ENCODE measurements around the gene RSRC1.
A peak's percentile ranks its signal among the peaks of the same experiment; 100 is the strongest.
"Not testable (repeated sequence)": the region's sequence is repeated elsewhere in the genome, so short reads cannot be mapped to it uniquely, and the experiment has no call there.

RSRC1 gene

DNA sequence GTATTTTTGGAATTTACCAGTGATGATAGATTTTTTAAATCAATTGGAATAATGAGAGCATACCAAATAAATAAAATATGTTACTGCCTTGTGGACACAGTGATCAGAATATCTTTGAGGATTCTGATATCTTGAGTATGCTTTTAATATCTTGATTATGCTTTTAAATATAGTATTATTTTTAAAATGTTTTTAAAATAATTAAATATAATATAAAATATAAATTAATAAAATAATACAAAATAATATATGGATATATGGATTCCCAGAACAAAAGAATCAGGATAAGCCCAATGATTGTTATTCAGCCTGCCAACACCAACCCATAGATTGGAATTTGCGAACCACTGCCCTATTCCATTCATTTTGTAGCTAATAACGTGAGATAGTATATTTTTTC is 369.2 kb downstream of the RSRC1 start:
- no peak for DNase-seq

DNA sequence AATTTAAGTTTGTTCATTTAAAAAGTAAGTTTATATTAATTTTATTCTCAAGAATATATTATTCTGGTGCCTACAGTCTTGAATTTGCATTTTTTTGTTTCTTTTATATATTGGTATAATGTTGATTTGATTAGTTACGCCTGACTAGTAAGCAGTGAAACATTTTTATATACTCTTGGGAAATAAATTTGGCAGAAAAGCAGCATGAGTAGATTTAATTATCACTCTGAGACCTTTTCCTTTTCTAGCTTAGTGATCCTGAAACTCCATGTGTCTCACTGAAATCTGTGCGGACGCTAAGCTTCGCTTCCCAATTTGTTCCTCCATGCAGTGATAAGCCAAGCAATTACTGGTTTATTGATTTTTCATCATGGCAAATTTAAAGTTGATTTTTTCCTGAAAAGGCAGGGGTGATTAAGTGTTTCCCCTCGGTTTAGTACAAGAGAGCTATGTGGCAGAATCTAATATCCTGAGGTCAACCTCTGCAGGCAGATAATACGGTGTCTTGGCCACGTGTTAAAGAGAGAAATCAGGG is 373.9 kb downstream of the RSRC1 start:
- DNase-seq: no peak

DNA sequence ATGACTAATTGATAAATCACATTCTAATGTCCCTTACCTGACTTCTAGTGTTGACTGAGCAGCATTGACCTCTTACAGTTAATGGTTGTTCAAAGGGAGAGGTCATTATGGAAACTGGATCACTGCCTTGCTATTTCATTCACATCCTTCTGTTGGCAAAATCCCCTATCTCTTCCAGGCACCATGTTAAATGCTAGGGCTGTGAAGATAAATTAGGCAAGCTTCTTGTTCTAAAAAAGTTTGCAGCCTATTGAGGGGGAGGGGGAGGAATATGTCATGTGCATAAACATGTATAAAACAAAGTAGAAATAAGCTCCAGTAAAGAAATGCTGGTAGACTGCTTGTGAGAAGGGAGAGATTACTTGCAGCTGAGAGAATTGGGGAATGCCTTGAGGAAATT is 376.3 kb downstream of the RSRC1 start:
- no peak for DNase-seq

DNA sequence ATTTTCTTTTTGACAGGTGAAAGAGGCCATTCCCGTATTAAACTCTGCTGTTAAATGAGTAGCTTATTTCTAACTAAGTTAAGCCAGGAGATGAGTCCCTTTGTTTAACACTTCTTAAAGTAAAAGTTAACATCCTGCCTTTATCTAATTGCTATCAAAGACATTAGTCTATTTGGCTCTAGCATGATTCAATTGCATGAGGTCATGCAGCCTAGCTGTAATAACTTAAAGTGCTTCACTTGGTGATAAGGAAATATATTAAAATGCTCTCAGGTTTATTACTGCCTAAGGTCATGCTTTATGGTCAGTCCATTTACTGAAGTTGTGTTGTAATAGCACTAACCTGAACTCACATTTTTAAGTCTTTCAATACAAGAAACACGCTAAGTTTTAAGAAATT is 378.8 kb downstream of the RSRC1 start:
- no peak for DNase-seq

DNA sequence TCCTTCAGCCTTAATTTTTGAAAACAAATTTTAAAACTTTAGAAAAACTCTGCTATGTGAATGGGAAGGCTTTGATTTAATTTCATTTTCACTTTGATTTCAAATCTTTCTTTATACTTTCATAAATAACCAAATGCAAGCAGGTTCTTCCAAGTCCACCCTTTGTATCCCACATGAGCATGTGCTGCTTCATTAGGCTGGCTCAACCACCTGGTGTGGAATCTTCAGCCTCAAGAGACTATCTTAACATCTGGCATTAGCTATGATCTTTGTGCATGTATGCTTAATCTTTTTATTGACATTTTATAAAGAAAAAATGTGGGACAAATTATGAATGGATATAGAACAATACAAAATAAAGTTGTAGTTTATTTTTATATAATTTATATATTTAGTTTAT is 379.3 kb downstream of the RSRC1 start:
- no peak for DNase-seq

DNA sequence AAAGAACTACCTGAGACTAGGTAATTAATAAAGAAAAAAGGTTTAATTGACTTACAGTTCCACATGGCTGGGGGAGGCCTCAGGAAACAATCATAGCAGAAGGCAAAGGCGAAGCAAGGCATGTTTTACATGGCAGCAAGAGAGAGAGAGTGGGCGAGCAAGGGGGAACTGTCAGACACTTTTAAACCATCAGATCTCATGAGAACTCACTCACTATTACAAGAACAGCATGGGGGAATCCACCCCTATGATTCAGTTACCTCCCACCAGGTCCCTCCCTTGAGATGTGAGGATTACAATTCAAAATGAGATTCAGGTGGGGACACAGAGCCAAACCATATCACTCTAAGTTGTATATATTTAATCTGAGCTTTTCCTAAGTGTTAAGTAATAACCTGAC is 382.1 kb downstream of the RSRC1 start:
- DNase-seq: no peak

DNA sequence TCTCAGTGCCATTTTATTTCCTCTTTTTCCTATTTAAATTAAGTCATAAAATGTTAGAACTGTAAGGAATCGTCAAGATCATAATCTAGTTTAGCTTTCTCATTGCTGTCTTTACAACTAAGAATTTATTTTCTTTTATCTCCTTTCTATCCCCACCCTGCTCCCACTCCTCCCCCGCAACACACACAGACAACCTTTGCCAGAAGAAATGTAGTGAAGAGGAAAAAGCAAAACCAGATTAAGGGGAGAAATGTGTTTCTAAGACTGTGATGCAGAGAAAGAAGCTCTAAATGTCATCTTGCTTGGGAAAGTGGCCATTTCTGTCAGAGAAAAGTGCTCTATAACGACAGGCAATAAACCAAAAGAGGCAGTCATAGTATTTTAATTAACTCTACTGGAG is 382.8 kb downstream of the RSRC1 start:
- no peak for DNase-seq

DNA sequence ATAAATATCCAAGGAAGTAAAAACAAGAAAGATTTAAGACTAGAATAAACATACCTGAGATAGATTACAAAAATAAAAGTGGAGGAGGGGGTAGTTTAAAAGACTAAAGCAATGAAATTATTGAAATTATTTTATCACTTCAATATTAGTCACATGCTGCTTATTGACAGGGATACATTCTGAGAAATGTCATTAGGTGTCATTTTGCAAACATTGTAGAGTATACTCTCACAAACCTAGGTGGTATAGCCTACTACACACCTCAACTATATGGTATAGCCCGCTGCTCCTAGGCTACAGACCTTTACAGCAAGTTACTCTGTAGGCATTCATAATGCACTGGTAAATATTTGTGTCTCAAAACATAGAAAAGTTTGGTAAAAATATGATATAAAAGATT is 384.0 kb downstream of the RSRC1 start:
- DNase-seq: no peak

DNA sequence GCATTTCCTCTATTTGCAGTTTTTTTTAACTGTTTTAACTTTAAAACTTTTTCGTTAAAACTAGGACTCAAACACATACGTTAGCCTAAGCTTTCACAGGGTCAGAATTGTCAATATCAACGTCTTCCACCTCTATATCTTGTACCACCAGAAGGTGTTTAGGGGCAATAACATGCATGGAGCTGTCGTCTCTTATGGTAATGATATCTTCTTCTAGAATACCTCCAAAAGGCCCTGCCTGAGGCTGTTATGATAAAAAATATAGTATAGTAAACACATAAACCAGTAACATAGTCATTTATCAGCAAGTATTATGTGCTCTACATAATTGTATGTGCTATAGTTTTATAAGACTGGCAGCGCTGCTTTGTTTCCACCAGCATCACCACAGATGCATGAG is 384.8 kb downstream of the RSRC1 start:
- DNase-seq: no peak

DNA sequence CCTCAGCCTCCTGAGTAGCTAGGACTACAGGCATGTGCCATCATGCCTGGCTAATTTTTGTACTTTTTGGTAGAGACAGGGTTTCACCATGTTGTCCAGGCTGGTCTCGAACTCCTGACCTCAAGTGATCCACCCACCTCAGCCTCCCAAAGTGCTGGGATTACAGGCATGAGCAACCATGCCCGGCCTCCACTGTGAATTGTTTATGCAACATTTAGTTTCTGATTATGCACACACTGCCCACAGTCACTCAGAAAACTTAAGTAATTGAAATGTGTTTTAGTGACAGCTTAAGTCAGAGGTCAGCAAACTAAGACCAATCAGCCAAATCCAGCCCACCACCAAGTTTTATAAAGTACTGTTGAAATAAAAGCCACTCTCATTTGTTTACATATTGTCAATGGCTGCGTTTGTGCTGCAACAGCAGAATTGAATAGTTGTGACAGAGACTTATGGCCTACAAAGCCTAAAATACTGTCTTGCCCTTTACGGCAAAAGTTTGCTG is 385.6 kb downstream of the RSRC1 start:
- not testable (repeated sequence) for DNase-seq

DNA sequence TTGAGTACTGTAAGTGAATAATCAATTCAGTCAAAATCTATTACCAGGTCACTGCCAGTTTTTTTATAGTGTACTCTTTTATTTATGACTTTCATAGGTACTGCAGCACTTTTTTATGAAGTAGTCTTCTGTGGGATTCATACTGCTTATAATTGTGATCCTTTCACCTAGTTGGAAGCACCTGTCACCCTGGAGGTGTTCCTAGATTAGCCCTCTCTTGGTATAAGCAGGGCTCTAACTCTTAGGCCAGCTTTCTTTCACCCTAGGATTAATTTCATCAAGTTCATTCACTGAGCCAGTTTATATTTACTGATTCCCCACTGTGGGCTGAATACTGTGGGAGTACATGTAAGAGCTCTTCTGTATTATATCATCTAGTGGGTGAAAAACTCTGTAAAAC is 395.2 kb downstream of the RSRC1 start:
- DNase-seq: no peak

DNA sequence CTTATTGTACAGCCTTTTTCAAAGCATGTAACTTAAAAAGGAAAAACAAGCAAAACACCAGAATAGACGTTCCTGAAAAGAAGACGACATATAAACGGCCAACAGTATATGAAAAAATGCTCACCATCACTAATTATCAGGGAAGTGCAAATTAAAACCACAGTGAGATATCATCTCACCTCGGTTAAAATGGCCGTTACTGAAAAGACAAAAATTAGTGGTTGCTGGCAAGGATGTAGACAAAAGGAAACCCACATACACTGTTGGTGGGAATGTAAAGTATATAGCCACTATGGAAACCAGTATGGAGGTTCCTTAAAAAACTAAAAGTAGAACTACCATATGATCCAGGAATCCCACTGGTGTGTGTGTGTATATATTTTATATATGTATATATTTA is 396.6 kb downstream of the RSRC1 start:
- DNase-seq: no peak

DNA sequence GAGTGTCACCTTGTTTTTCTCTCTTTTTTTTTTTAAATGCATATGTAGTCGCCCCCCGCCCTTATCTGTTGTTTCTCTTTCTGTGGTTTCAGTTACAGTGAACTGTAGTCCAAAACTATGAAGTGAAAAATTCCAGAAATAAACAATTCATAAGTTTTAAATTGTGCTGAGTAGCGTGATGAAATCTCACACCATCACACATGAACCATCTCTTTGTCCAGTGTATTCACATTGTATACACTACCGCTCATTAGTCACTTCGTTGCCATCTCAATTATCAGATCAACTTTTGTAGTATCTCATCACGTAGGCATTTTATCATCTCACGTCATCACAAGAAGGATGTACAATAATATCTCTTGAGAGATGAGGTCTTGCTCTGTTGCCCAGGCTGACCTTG is 398.6 kb downstream of the RSRC1 start:
- no peak for DNase-seq

DNA sequence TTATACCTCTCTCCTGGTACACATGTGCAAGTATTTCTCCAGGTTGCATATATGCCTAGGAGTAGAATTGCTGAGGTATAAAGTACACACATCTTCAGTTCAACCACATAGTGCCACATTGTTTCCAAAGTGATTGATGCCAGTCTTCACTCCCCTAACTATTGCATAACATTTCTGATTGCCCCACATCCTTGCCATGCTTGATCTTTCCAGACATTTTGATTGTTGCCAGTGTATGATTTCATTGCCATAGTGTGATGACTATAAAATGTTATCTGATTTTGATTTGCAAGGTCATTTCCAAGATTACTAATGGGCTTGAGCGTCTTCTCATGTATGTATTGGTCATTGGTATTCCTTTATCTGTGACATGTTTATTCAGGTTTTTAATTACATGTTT is 400.0 kb downstream of the RSRC1 start:
- DNase-seq: no peak

DNA sequence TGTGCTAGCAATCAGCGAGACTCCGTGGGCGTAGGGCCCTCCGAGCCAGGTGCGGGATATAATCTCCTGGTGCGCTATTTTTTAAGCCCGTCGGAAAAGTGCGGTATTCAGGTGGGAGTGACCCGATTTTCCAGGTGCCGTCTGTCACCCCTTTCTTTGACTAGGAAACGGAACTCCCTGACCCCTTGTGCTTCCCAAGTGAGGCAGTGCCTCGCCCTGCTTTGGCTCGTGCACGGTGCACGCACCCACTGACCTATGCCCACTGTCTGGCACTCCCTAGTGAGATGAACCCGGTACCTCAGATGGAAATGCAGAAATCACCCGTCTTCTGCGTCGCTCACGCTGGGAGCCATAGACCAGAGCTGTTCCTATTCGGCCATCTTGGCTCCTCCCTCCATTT is 406.8 kb downstream of the RSRC1 start:
- not testable (repeated sequence) for DNase-seq

DNA sequence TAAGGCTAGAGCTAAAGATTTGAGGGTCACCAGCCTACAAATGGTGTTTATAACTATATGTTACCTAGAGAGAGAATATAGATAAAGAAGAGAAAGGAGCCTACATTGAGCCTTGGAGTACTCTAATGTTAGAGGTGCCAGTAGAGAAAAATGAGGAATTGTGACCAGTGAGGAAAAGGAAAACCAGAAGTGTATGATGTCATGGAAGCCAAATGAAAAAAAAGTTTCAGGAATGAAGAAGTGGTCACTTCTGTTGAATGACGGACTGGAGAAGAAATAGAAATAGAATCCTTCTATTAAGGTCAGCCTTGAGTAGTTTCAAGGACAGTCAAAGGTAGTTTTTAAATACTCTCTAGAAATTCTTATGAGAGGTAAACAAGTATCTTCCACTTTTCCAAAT is 409.9 kb downstream of the RSRC1 start:
- no peak for DNase-seq

DNA sequence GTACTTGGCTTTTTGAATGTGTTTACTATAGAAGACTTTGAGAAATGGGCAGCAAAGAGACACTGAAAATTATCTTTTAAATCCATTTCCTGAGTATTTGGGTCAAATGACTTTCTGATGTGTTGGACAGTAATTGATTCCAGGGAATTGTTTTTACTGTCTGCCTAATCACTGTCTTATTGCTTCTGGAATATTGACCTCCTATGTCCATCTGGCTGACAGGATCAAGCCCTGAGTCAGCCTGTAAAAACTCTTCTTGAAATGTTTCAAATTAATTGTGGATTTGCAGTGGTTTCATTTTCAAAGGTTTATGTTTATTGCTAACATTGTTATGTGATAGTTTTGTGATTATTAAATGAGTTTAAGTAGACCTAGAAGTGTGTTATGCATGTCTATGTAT is 410.5 kb downstream of the RSRC1 start:
- no peak for DNase-seq

DNA sequence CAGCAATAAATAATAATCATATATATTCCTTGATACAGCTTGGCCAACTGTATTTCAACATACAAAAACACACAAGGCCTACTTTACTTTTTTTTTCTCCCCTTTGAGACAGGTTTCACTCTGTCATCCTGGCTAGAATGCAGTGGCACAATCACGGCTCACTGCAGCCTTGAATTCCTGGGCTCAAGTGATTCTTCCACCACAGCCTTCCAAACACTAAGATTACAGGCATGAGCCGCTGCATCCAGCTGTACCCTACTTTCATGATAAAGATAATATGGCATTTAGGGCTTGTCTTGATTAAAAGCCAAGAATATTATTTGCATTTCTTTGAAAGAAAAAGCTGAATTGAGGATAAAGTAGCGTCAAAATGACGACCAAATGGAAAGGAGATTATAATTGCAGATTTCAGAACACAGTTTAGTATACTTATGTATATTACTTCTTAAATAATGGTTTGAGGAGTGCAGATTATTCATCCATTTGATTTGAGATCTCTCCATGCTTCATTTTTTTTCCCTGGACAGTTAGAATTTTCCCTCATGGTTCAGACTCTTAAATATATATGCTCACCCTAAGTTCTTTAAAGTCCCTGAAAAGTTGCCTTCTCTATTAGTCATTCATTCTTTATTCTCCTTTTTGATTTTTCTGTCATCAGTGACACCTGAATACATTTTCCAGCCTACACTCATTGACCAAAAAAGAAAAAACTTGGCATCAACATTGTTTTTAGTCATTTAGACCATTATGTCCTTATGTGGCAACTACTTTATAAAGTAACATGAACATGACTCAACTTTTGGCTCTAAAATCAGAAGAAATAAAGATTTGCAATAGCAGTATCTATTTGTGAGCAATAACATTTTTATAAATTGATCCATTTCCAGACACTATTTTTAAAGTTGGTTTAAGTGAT is 412.6 kb downstream of the RSRC1 start:
- DNase-seq: no peak

DNA sequence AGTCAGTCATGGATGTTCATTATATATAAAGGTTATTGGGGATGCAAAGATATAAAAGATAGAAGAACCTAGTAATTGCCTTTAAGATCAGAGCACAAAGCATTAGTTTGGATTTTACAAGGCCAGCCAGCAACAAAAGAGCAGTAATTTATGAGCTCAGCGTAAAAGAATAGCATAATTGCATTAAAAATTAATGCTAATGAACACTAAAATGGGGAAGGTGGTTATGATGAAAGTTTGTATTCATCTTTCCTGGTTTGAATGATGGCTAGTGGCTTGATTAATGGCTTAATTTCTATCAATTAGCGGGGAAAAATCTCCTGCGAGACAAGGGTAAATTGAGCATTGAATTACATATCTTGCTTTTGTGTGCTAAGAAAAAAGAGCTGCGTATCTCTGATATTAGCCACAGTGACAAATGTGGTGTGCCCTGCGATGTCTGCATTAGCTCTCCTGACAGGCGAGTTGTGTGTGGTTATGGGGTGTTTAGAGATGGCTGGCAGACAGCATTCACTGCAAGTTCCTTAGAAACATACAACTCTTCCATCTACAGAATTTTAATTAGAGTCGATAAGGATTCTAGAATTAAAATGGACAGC is 418.3 kb downstream of the RSRC1 start:
- peak; percentile 9 for DNase-seq

DNA sequence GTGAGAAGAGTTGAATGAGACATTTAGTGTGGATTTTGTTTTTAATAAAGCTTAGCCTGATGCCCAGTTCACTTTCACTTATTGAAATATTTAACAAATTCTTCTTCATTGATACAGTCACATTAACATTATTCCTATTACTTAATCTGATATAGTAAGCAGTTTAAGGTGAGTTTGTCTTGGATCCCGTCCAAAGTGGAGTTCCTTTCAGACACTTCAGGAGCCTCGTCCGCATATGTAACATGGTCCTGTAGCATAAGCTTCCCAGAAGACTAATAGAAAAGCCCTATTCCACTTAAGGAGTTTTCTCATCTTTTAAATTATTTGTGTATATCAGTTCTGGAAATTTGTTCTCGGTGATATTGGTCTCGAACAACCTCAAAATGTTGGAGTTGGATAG is 421.4 kb downstream of the RSRC1 start:
- peak; percentile 18 for DNase-seq

DNA sequence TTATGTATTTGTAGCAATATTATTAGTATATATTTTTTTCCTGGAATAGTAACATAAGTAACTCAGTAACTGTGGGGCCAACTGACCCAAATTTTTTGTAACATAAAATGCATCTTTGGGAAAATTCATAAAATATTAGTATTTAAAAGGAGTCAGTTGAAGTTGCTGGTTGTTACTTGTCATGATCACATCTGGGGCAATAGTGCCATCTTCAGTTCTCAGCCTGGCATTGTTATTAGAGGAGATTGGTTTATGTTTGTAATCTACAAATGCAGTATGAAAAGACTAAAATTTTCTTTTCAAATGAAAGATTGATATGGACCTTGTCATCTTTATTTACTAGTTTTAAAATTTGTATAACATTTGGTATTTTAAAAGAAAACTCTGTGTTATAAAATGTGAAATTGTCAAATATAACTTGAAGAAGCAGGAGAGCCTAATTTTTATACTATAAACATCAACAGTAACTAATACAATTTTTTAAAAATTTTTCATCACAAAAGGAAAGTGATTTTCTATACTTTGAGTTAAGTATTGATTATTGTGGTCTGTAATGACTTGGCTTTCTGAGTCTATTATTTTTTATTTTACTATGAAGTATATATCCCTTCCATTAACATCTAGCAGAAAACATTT is 422.3 kb downstream of the RSRC1 start:
- peak; percentile 39 for DNase-seq

DNA sequence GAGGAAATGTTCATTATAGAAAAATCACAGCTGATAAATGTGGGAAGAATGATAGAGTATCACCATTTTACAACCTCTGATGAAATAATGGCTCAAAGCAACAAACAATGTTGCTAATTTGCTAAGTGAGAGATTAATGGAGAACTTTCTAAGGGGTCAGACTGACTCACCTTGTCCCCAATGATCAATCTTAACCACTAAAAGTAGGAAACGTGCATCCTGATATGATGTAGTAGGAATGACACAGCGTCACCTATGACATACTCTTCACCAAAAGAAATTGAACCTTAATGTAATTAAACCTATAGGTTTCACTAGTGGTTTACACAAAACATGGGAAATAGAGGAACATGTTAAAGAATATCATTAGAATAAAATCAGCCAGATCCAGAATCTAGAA is 426.0 kb downstream of the RSRC1 start:
- DNase-seq: no peak

DNA sequence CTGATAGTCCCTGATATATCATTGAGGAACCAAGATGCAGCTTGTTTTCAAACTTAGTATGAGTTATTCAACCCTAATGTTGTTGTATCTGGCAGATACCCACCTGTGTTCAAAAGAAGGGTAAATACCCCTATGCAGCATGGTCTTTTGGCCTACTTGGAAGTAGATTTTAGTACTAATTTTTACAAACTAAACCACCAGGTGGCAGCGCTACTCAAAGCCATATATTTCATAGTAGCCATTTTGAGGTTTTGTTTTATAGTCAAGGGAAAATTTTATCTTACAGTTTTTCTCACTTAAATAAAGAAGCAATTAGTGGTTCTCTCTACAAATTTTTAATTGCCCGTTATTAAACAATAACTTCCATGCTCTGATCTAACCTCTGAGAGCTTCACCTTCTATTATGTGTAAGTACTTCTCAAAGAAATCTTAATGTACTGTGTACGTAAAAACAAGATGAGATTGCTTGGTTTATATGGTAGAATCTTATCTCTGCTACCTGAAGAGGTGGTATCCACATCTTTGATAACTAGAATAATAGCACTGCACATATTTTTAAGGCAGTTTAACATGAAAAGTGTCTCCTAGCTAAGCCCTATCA is 429.6 kb downstream of the RSRC1 start:
- peak; percentile 76 for DNase-seq

Data from COR-L47 (cell line).